HG03442 (cell line): ENCODE data around the gene PCDHA12.
"Not testable (repeated sequence)": the region's sequence is repeated elsewhere in the genome, so short reads cannot be mapped to it uniquely, and the experiment has no call there.

Experiments used
- ATAC-seq: cut with Tn5 transposase; IDR thresholded peaks from one replicate; pipeline ENCODE4 v1.9.1; 2021; ENCODE audit warnings: mild to moderate bottlenecking, moderate library complexity; ENCODE audit not compliant: unreplicated experiment

Gene PCDHA12

GRCh38 chr5:140855772-140856674 lies 19.1 kb upstream of the PCDHA12 start, which contains the start of gene PCDHA10:
Gene PCDHA10, plus strand, starts transcription at chr5:140855897. Its CDS starts 152 bp downstream, at chr5:140856049.
- ATAC-seq, result no peak

GRCh38 chr5:140857177-140857986 lies 17.7 kb upstream of the PCDHA12 start:
- no peak for ATAC-seq

GRCh38 chr5:140857987-140858240 lies 17.2 kb upstream of the PCDHA12 start:
- ATAC-seq, result no peak

GRCh38 chr5:140862441-140863295 lies 12.4 kb upstream of the PCDHA12 start:
- no peak for ATAC-seq

- ATAC-seq, result no peak
Measured at GRCh38 chr5:140868721-140869554, 6.2 kb upstream of the PCDHA12 start, which contains the start of gene PCDHA11. Gene PCDHA11, plus strand, starts transcription at chr5:140868957. Its CDS starts 147 bp downstream, at chr5:140869104.

- ATAC-seq, result no peak
Measured at GRCh38 chr5:140869555-140869886, 5.6 kb upstream of the PCDHA12 start.

GRCh38 chr5:140870221-140871201 lies 4.6 kb upstream of the PCDHA12 start:
- no peak for ATAC-seq

- ATAC-seq, result not testable (repeated sequence)
Measured at GRCh38 chr5:140876541-140877261, 1.6 kb downstream of the PCDHA12 start.

GRCh38 chr5:140877262-140877581 lies 2.1 kb downstream of the PCDHA12 start:
- ATAC-seq, result no peak

- no peak for ATAC-seq
Measured at GRCh38 chr5:140881889-140882590, 6.9 kb downstream of the PCDHA12 start, which contains the start of gene PCDHA13. Gene PCDHA13, plus strand, starts transcription at chr5:140882124. Its CDS starts 145 bp downstream, at chr5:140882269.

GRCh38 chr5:140882591-140882899 lies 7.4 kb downstream of the PCDHA12 start:
- no peak for ATAC-seq

- ATAC-seq, result no peak
Measured at GRCh38 chr5:140883373-140883772, 8.3 kb downstream of the PCDHA12 start.

GRCh38 chr5:140883927-140884697 lies 9.0 kb downstream of the PCDHA12 start:
- no peak for ATAC-seq

GRCh38 chr5:140916325-140916724 lies 41.2 kb downstream of the PCDHA12 start:
- no peak for ATAC-seq

GRCh38 chr5:140923601-140924000 lies 48.5 kb downstream of the PCDHA12 start:
- no peak for ATAC-seq

- ATAC-seq, result no peak
Measured at GRCh38 chr5:140925806-140926442, 50.8 kb downstream of the PCDHA12 start, which contains the start of gene PCDHAC1. Gene PCDHAC1, plus strand, starts transcription at chr5:140926299. Its CDS starts 594 bp downstream, at chr5:140926893.
